Cardiac fibroblast (primary cell): ENCODE measurements around the gene EXOC3L2.
A peak's percentile ranks its signal among the peaks of the same experiment; 100 is the strongest.

Experiments
- DNase-seq, 2 donors: peaks; one replicate each; pipeline versions ENCODE4 v3.0.0 to v3.0.0-alpha.2; 2010; ENCODE audit warnings: low read depth in 2 of 2
- H3K4me3 ChIP-seq, 2 donors: replicated peaks in 1 of 2; 1 replicate in 1 of 2; 2 replicates in 1 of 2; pipeline ENCODE4 v1.5.1; 2011; ENCODE audit warnings: low read depth in 2 of 2, low read length in 2 of 2, mild to moderate bottlenecking in 2 of 2, moderate library complexity in 1 of 2
- TF ChIP-seq, protein P1 (sequence below): IDR thresholded peaks from one replicate; pipeline ENCODE4 v1.5.1; 2011; ENCODE audit warnings: low read depth, mild to moderate bottlenecking, low read length, inconsistent platforms

EXOC3L2 gene

DNA sequence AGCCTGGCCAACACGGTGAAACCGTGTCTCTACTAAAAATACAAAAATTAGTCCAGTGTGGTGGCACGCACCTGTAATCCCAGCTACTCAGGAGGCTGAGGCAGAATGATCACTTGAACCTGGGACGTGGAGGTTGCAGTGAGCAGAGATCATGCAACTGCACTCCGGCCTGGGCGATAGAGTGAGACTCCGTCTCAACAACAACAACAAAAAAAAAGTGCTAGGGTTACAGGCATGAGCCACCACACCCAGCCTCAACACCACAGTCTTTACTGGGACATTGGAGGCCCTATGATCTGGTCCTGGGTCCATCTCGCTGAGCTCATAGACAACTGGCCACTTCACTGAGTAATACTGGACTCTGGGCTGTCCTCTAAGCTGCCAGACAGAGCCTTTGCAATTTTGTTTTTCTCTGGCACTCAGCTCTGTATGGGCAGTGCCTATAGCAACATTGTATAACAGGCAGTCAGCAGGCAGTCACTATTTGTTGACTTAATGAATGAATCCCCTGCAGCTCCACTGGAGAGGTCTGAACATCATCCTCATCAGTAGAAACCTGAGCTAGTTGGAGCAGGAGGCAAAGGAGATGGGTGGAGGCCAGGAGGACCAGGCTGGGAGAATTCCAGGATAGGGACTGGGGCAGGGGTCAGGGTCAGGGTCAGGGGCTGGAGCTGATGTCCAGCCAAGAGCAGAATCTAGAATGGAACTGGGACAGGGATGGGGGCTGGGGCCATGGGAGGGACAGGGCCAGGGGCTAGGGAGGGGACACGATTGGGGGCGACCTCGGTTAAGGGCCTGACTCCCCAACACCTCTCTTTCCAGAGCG lies 58.5 kb downstream of the EXOC3L2 start:
- H3K4me3 ChIP-seq: no peak overlapping the region
- TF ChIP-seq, protein P1, sequence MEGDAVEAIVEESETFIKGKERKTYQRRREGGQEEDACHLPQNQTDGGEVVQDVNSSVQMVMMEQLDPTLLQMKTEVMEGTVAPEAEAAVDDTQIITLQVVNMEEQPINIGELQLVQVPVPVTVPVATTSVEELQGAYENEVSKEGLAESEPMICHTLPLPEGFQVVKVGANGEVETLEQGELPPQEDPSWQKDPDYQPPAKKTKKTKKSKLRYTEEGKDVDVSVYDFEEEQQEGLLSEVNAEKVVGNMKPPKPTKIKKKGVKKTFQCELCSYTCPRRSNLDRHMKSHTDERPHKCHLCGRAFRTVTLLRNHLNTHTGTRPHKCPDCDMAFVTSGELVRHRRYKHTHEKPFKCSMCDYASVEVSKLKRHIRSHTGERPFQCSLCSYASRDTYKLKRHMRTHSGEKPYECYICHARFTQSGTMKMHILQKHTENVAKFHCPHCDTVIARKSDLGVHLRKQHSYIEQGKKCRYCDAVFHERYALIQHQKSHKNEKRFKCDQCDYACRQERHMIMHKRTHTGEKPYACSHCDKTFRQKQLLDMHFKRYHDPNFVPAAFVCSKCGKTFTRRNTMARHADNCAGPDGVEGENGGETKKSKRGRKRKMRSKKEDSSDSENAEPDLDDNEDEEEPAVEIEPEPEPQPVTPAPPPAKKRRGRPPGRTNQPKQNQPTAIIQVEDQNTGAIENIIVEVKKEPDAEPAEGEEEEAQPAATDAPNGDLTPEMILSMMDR: no peak
- peak in 1 of 2 donors; percentile 52 for DNase-seq

DNA sequence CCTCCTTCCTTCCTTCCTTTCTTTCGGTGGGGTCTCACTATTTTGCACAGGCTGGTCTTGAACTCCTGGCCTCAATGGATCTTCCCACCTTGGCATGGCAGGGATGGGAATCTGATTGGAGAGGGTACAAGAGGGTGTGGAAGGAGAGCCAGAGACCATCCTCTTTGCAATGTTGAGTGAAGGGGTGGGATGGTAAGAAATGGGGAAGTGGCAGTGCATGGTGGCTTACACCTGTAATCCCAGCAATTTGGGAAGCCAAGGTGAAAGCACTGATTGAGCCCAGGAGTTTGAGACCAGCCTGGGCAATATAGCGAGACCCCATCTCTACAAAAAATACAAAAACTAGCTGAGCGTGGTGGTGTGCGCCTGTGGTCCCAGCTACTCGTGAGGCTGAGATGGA lies 61.1 kb downstream of the EXOC3L2 start:
- TF ChIP-seq, protein P1: no peak
- DNase-seq: no peak
- H3K4me3 ChIP-seq: no peak overlapping the region

DNA sequence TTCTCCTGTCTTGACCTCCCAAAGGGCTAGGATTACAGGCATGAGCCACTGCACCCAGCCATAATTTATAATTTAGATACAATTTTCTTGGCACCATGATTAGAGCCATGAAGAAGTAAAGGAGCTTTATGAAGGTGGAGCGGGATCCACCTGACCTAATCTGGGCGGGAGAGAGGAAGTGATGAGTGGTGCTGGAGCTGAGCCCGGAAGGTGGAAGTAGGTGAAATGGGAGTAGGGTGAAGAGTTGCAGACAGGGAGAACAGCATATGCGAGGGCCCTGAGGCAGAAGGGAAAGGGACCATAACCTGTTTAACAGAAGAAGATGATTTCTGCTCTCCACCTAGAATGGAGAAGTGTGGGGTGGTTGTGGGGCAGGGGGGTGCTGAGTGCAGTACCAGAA lies 62.4 kb downstream of the EXOC3L2 start:
- H3K4me3 ChIP-seq: no peak overlapping the region
- TF ChIP-seq, protein P1: no peak
- no peak for DNase-seq

DNA sequence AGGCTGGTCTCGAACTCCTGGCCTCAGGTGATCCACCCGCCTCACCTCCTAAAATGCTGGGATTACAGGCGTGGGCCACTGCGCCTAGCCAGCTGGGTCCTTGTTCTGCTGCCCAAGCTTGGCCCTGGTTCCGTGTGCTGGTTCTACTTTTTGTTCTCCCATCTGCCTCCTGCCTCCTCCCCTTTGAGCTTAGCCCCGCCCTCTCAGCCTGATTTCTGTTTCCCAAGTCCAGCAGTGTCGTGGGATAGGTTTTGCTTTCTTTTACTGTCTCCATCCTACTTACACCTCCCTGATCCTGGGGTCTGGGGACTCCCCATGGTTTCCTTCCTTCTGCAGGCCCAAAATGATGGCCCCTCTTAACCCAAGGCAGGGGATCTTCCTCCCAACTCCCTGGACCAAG lies 64.3 kb downstream of the EXOC3L2 start:
- DNase-seq: no peak
- no peak overlapping the region for H3K4me3 ChIP-seq
- TF ChIP-seq, protein P1: no peak

DNA sequence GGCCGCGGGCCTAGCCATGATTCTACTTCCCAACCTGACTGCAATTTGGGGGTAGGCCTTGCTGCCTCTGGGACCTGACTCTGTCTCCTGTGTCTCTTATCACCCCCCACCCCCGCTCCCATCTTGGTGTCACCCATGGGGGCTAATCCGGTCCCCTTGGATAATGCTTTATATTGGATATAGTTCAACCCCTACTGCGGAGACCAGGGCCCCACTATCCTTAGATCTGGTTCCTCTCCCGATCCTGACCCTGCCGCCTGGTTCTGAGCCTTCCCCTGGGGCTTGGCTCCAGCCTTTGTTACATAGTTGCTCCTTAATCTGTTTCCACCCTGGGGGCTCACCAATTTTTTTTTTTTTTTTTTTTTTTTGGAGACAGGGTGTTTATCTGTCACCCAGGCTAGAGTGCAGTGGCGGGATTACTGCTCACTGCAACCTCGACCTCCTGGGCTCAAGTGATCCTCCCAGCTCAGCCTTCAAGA lies 65.3 kb downstream of the EXOC3L2 start:
- peak overlapping the region; percentile 75 to 89 for H3K4me3 ChIP-seq
- no peak for DNase-seq
- TF ChIP-seq, protein P1: no peak

DNA sequence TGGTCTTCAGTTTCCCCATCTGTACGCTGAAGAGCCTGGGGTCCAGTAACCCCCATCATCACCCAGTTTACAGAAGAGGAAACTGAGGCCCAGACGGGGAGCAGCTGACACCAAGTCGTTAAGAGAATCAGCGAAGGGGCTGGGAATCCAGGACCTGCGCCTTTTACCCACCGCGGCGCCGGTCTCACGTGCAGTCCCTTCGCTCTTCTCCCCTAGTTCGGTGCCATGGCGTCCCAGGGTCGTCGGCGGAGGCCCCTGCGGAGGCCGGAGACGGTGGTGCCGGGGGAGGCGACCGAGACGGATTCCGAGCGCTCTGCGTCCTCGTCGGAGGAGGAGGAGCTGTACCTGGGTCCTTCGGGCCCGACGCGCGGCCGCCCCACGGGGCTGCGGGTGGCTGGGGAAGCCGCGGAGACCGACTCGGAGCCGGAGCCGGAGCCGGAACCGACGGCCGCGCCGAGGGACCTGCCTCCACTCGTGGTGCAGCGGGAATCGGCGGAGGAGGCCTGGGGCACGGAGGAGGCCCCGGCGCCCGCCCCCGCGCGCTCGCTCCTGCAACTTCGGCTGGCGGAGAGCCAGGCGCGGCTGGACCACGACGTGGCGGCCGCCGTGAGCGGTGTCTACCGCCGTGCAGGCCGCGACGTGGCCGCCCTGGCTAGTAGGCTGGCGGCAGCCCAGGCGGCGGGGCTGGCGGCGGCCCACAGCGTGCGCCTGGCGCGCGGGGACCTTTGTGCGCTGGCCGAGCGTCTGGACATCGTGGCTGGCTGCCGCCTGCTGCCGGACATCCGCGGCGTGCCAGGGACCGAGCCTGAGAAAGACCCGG lies 65.9 kb downstream of the EXOC3L2 start:
- H3K4me3 ChIP-seq: peak overlapping the region; percentile 75 to 89
- DNase-seq: peak; percentile 35 to 42
- TF ChIP-seq, protein P1: no peak
